BLaER1 (cell line): Measurements from ENCODE around the gene PAXX.

Source experiments
- H3K27ac ChIP-seq: shearing (Covaris generic); formaldehyde crosslinking; 2 replicates; pipeline ENCODE4 v1.8.1; 2022
- H3K27me3 ChIP-seq: shearing (Covaris generic); formaldehyde crosslinking; 2 replicates; pipeline ENCODE4 v1.8.1; 2022
- H3K36me3 ChIP-seq: shearing (Covaris generic); formaldehyde crosslinking; 2 replicates; pipeline ENCODE4 v1.8.1; 2022
- H3K4me1 ChIP-seq: shearing (Covaris generic); formaldehyde crosslinking; 2 replicates; pipeline ENCODE4 v1.8.1; 2022
- H3K4me2 ChIP-seq: shearing (Covaris generic); formaldehyde crosslinking; 2 replicates; pipeline ENCODE4 v1.8.1; 2022
- H3K4me3 ChIP-seq: shearing (Covaris generic); formaldehyde crosslinking; 2 replicates; pipeline ENCODE4 v1.8.1; 2022
- H3K9ac ChIP-seq: shearing (Covaris generic); formaldehyde crosslinking; 2 replicates; pipeline ENCODE4 v1.8.1; 2022
- H3K9me3 ChIP-seq: shearing (Covaris generic); formaldehyde crosslinking; 2 replicates; pipeline ENCODE4 v1.8.1; 2022
- H4K20me1 ChIP-seq: shearing (Covaris generic); formaldehyde crosslinking; 2 replicates; pipeline ENCODE4 v1.8.1; 2022
- Cebpa-rat ChIP-seq: shearing (Covaris generic); IDR thresholded peaks from 2 replicates; pipeline ENCODE4 v1.8.1; 2022

PAXX gene

DNA sequence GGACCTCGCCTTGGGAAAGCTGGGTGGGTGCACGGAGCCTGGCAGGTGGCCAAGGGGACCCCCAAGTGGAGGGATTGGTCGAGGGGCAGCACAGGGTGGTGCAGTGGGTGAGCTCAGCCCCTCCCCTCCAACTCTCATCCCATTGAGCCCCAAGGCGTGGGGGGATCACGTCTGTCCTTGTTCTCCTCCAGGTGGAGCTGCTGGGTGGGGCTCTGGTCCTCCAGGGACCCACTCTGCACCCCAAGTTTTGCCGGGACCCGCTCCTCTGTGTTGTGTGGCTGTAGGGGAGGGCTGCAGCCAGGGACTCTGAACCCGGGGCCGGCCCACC is 43.2 kb downstream of the PAXX start:
- Histone ChIP-seq H3K27ac (peak overlapping the region; percentile 81), H3K4me1 (peaks cover 71% of the 10 kb centered on the region), H3K36me3 (peaks cover 38% of the 10 kb centered on the region), H3K4me2 (peak overlapping the region; percentile 93), H3K4me3 (no peak overlapping the region), H3K9ac (peak overlapping the region; percentile 38; the same call in 1 of the 2 replicates), H3K9me3 (no peaks in the 10 kb centered on the region), H3K27me3 (no peaks in the 10 kb centered on the region), H4K20me1 (peaks cover 2% of the 10 kb centered on the region)
- TF ChIP-seq Cebpa-rat = no peak

DNA sequence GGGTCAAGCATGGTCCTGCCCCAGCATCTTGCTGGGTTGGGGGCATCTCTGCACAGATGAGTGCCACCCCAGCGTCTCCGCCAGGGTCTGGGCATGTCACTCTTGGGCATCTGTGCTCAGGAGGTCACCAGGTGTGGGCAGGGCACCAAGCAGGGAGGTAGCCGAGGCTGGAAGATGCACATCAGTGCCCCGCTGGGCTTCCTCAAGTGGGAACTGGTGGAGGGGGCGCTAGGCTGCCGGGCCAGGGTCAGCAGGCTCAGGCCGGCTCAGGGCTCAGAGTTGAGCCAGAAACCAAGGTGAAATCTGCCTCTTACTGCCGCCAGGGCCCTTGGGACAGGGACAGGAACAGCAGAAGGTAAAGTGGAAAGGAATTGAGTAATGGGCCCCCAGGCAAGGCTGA is 43.7 kb downstream of the PAXX start:
- no peak for TF ChIP-seq Cebpa-rat
- H3K27me3 ChIP-seq = no peaks in the 10 kb centered on the region
- H3K27ac ChIP-seq = peak overlapping the region; percentile 81
- peaks cover 6% of the 10 kb centered on the region for H4K20me1 ChIP-seq
- 0 out of 2 replicates have a peak overlapping the region, but pooled peaks have one; percentile 38 for H3K9ac ChIP-seq
- peaks cover 71% of the 10 kb centered on the region for H3K4me1 ChIP-seq
- H3K4me2 ChIP-seq = peak overlapping the region; percentile 93
- no peak overlapping the region for H3K4me3 ChIP-seq
- H3K9me3 ChIP-seq = no peaks in the 10 kb centered on the region
- peaks cover 43% of the 10 kb centered on the region for H3K36me3 ChIP-seq

DNA sequence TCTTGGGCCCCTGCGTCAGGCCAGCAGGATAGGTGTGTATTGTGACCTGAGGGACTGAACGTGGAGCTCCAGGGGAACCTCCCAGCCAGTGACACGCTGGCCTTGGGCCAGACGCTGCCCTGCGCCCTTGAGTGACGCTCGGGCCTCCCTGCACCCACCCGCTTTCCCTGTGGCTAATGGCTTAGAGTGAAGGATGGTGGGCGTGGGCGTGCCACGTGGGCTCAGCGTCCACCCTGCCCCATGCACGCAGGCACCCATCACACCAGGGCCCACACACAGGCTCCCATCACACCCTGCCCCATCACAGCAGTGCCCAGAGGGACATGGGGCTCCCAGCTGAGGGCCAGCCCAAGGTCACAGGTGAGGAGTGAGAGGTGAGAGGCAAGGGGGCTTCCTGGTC is 44.8 kb downstream of the PAXX start:
- Histone ChIP-seq H4K20me1 (peaks cover 17% of the 10 kb centered on the region), H3K4me1 (peaks cover 71% of the 10 kb centered on the region), H3K36me3 (peaks cover 43% of the 10 kb centered on the region), H3K4me2 (no peak overlapping the region), H3K4me3 (no peak overlapping the region), H3K27ac (no peak overlapping the region), H3K9me3 (no peaks in the 10 kb centered on the region), H3K9ac (no peak overlapping the region), H3K27me3 (no peaks in the 10 kb centered on the region)
- no peak for TF ChIP-seq Cebpa-rat

DNA sequence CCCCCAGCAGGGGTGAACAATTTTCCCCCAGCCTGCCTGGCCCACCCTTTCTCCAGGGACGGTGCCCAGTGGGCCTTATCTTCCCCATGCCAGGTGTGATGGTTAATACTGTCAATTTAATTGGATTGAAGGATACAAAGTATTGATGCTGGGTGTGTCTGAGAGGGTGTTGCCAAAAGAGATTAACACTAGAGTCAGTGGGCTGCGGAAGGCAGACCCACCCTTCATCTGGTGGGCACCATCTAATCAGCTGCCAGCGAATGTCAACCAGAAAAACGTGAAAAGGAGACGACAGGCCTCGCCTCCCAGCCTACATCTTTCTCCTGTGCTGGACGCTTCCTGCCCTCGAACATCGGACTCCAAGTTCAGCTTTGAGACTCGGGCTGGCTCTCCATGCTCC is 45.3 kb downstream of the PAXX start:
- Histone ChIP-seq H3K9ac (no peak overlapping the region), H3K27ac (no peak overlapping the region), H3K4me1 (peaks cover 71% of the 10 kb centered on the region), H3K36me3 (peaks cover 43% of the 10 kb centered on the region), H3K4me2 (no peak overlapping the region), H3K9me3 (no peaks in the 10 kb centered on the region), H4K20me1 (peaks cover 22% of the 10 kb centered on the region), H3K27me3 (no peaks in the 10 kb centered on the region), H3K4me3 (no peak overlapping the region)
- no peak for TF ChIP-seq Cebpa-rat

DNA sequence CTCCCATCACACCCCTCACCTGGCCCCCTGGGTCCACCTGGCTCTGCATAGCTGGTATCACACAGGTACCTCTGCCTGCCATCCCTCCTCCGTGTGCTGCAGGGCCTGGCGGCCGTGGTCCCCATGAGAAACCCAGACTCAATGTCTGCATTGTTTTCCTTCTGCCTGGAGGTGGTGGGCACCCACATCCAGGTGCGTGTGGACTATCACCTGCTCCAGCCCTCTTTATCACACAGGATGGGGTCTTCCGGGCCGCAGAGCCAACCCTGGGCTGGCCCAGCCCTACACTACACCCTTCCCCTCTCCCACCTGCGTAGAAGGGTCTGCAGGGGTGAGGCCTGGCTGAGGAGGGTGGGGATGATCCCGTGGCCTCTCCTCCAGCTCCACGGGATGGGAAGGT is 46.7 kb downstream of the PAXX start:
- no peaks in the 10 kb centered on the region for H3K9me3 ChIP-seq
- H3K4me3 ChIP-seq = no peak overlapping the region
- H3K4me1 ChIP-seq = peaks cover 71% of the 10 kb centered on the region
- no peak for TF ChIP-seq Cebpa-rat
- H3K27me3 ChIP-seq = no peaks in the 10 kb centered on the region
- peaks cover 36% of the 10 kb centered on the region for H4K20me1 ChIP-seq
- no peak overlapping the region for H3K4me2 ChIP-seq
- H3K36me3 ChIP-seq = peaks cover 43% of the 10 kb centered on the region
- no peak overlapping the region for H3K9ac ChIP-seq
- H3K27ac ChIP-seq = no peak overlapping the region

DNA sequence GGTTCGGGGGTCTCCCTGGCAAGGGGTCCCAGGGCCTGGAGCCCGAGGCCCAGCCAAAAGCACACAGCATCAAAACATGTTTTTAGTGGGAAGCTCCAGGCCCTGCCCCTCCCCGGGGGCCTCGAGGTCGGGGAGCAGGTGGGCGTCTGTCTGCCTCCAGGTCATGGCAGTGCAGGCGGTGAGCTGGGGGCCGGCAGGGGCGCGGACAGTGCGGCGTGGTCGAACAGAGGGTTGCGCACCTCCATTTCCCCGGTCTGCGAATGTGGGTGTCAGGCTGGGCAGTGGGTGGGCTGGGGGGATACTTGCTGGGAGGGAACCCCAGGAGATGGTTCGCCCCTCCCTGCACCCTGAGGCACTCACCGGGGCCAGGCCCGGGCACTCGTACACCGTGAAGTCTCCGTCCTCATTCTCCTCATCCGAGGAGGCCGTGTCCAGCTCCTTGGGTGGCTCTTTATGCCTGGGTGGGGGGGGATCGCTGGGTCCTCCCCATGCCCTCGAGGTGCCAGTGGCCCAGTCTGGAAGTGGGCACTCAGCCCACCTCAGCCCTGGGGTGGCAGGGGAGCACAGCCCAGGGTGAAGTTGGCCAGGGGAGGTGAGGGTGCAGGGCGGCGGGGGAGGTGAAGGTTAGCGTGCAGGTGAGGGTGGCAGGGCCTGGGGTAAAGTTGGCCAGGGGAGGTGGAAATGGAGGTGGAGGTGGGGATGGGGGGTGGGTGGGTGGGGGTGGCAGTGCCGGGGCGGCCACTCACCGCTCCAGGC is 47.6 kb downstream of the PAXX start:
- Histone ChIP-seq H3K9ac (no peak overlapping the region), H3K4me2 (no peak overlapping the region), H4K20me1 (peaks cover 45% of the 10 kb centered on the region), H3K4me3 (no peak overlapping the region), H3K4me1 (peaks cover 72% of the 10 kb centered on the region), H3K9me3 (no peaks in the 10 kb centered on the region), H3K27me3 (peaks cover 4% of the 10 kb centered on the region; the same call in 1 of the 2 replicates), H3K36me3 (peaks cover 43% of the 10 kb centered on the region), H3K27ac (no peak overlapping the region)
- no peak for TF ChIP-seq Cebpa-rat

DNA sequence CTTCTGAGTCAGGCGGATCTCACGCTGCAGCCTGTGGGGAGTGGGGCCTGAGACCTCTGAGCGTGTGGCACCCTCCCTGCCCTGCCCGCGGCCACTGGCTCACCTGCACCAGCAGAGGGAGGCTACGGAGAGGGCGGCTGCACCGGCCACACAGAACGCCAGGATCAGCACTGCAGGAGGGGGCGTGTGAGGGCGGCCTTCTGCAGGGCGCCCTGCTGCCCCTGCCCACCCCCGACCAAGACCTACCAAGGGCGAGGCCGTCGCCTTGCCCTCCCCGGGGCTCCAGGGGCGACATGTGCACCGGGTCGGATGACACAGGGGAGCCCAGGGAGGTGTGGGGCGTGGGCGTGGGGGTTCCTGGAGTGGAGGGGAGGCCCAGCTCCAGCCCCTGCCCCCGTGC is 48.3 kb downstream of the PAXX start:
- Histone ChIP-seq H3K9me3 (no peaks in the 10 kb centered on the region), H3K27ac (peak overlapping the region; percentile 71), H3K4me3 (no peak overlapping the region), H4K20me1 (peaks cover 53% of the 10 kb centered on the region), H3K36me3 (peaks cover 43% of the 10 kb centered on the region), H3K4me2 (peak overlapping the region; percentile 99), H3K4me1 (peaks cover 72% of the 10 kb centered on the region), H3K9ac (peak overlapping the region; percentile 64; the same call in 1 of the 2 replicates), H3K27me3 (peaks cover 12% of the 10 kb centered on the region; the same call in 1 of the 2 replicates)
- TF ChIP-seq Cebpa-rat = no peak

DNA sequence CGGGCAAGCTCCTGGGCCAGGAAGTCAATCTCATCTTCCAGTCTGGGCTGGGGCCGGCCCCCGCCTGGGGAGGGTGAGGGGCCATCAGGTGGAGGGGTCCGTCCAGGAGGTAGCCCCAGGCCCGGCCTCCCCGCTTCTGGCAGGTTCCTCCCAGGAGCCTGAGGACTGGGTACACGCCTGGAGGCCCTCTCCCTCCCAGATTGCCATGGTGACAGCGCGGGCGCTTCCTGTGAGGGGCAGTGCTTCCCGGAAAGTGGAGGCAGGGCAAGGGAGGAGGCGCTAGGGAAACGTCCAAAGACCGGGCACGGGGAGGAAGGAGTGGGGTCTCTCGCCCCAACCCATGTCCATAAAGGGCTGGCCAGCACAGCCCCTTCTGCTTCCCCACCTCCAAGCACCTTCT is 48.9 kb downstream of the PAXX start:
- H3K9ac ChIP-seq = peak overlapping the region; percentile 64
- peak overlapping the region; percentile 31; the same call in 1 of the 2 replicates for H3K4me3 ChIP-seq
- no peak for TF ChIP-seq Cebpa-rat

DNA sequence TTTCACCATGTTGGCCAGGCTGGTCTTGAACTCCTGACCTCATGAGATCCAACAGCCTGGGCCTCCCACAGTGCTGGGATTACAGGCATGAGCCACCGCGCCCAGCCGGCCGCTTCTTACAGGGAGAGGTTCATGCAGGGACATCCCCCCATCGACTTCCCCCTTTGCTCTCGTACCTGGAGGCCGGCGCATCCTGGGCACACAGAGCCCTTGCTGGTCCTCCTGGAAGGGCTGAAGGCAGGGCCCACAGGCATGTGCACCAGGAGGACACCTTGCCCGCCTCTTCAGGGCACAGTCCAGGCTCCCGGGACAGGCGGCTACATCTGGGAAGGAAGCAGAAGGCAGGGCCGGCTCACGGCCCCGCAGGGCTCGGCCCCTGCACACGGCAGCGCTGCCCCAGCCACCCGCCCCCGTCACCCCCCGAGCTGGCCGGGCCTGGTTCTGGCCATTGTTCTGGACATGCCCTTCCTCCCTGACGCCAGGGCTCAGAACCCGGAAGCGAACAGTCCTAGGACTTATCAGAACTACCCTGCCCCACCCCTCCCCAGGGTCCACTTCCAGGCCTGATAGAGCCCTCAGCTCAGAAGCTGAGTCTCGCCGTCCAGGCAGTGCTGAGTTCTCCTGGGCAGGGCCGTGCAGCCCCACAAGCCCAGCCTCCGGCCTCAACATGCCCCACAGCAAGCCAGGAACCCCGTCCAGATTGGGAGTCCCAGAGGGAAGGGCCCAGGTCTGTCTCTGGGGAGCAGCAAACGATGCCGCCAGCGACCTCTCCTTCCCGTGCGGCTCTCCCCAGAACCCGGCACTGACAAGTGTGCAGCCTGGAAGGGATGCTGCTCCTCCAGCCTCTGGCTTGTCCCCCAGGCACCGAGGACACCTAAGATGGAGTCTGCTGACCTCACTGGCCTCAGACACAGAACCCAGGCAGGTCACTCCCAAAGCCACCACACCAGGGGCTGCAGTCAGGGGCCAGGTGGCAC is 50.8 kb downstream of the PAXX start:
- peaks cover 34% of the 10 kb centered on the region for H3K27me3 ChIP-seq
- peak overlapping the region; percentile 88; the same call in 1 of the 2 replicates for H3K4me3 ChIP-seq
- peaks cover 67% of the 10 kb centered on the region for H4K20me1 ChIP-seq
- no peaks in the 10 kb centered on the region for H3K9me3 ChIP-seq
- H3K4me1 ChIP-seq = peaks cover 64% of the 10 kb centered on the region
- H3K9ac ChIP-seq = peak overlapping the region; percentile 80; the same call in 1 of the 2 replicates
- TF ChIP-seq Cebpa-rat = no peak
- H3K4me2 ChIP-seq = peak overlapping the region; percentile 99
- no peak overlapping the region; the same call in 1 of the 2 replicates for H3K27ac ChIP-seq
- peaks cover 28% of the 10 kb centered on the region for H3K36me3 ChIP-seq

More for the DNA sequence above, 48.9 kb downstream of the PAXX start:
- H3K4me2 ChIP-seq = peak overlapping the region; percentile 99
- H3K36me3 ChIP-seq = peaks cover 43% of the 10 kb centered on the region
- peaks cover 66% of the 10 kb centered on the region for H3K4me1 ChIP-seq
- peaks cover 16% of the 10 kb centered on the region; the same call in 1 of the 2 replicates for H3K27me3 ChIP-seq
- peak overlapping the region; percentile 71 for H3K27ac ChIP-seq
- peaks cover 54% of the 10 kb centered on the region for H4K20me1 ChIP-seq
- H3K9me3 ChIP-seq = no peaks in the 10 kb centered on the region
